Hepatocyte (in vitro differentiated cells): ENCODE data around the gene ULBP3.

Experiments used
- CTCF ChIP-seq: fragments of 200-600 bp; sonication (generic); IDR thresholded peaks from 2 replicates; pipeline ENCODE4 v1.5.1; 2016; ENCODE audit warnings: antibody characterized with exemption, mild to moderate bottlenecking; ENCODE audit not compliant: poor library complexity
- EZH2 ChIP-seq: fragments of 200-600 bp; sonication (generic); IDR thresholded peaks from 2 replicates; pipeline ENCODE4 v1.6.1; 2016; ENCODE audit warnings: antibody characterized with exemption, mild to moderate bottlenecking, borderline replicate concordance
- EZH2phosphoT487 ChIP-seq: fragments of 200-600 bp; sonication (generic); IDR thresholded peaks from one replicate; pipeline ENCODE4 v1.6.1; 2018; ENCODE audit warnings: antibody characterized with exemption, mild to moderate bottlenecking, low read depth, moderate library complexity; ENCODE audit not compliant: unreplicated experiment, severe bottlenecking

GRCh38 chr6:150056156-150056555 lies 12.8 kb downstream of the ULBP3 start:
- TF ChIP-seq CTCF: no peak
- no peak for TF ChIP-seq EZH2
- no peak for TF ChIP-seq EZH2phosphoT487
